ENCODE measurements around the gene LRP5. TPM values are rescaled to one million over a fixed set of nuclear protein-coding genes. Genes with fewer than 3 reads are reported as not detected.

The LRP5 gene
- total RNA-seq, 1 experiment from 2014 or later: 48.8 TPM

DNA sequence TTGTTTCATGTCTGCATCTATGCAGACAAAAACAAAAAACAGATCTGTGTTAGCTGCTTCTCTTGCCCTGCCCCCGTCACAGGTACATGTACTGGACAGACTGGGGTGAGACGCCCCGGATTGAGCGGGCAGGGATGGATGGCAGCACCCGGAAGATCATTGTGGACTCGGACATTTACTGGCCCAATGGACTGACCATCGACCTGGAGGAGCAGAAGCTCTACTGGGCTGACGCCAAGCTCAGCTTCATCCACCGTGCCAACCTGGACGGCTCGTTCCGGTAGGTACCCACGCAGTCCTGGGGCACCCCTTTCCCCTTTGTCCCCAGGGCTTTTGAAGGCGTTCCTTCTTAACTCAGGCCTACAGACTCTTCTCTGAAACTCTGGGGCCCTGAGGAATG, 45.2 kb downstream of the LRP5 start:
- CTCF ChIA-PET: interaction anchor here (0.8 kb wide), 1 partner anchor 32 kb away, joined by 4 read pairs; no protein-coding TSS in a partner anchor
- no peak for DNase-seq (ENCODE audit: low spot score)

DNA sequence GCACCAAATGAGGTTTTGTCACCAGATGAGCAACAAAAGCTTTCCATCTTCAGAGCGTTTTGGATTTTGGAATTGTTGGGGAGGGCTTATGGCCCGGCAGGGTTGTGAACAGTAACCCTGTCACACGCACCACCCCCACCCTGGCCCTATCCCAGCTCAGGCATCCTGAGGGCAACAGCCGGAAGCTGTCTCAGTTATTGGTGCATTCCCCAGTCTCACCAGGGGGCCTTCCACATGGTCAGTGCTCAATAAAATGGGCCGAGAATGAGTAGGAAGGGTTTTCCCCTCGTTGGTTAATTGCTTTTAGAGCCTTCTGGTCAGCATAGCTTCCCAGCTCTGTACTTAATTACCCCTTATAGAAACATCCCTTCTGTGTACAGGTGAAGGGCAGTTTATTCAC, 46.0 kb downstream of the LRP5 start:
- POLR2A ChIA-PET: no interaction called here
- no peak for ATAC-seq
- peaks cover 9% of the 10 kb centered on the region for H3K4me1 Mint-ChIP-seq
- TF ChIP-seq ZNF121 (CRISPR knock-in tag; IDR thresholded peaks at IDR 0.05) (no peak), JAZF1 (CRISPR knock-in tag; IDR thresholded peaks at IDR 0.05) (no peak), ZNF138 (CRISPR knock-in tag; conservative IDR thresholded peaks at IDR 0.05) (no peak)
- TF ChIP-seq, protein P1, sequence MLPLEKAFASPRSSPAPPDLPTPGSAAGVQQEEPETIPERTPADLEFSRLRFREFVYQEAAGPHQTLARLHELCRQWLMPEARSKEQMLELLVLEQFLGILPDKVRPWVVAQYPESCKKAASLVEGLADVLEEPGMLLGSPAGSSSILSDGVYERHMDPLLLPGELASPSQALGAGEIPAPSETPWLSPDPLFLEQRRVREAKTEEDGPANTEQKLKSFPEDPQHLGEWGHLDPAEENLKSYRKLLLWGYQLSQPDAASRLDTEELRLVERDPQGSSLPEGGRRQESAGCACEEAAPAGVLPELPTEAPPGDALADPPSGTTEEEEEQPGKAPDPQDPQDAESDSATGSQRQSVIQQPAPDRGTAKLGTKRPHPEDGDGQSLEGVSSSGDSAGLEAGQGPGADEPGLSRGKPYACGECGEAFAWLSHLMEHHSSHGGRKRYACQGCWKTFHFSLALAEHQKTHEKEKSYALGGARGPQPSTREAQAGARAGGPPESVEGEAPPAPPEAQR (CRISPR knock-in tag; IDR thresholded peaks at IDR 0.05): no peak
- TF ChIP-seq, protein P2, sequence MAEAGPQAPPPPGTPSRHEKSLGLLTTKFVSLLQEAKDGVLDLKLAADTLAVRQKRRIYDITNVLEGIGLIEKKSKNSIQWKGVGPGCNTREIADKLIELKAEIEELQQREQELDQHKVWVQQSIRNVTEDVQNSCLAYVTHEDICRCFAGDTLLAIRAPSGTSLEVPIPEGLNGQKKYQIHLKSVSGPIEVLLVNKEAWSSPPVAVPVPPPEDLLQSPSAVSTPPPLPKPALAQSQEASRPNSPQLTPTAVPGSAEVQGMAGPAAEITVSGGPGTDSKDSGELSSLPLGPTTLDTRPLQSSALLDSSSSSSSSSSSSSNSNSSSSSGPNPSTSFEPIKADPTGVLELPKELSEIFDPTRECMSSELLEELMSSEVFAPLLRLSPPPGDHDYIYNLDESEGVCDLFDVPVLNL (CRISPR knock-in tag; IDR thresholded peaks at IDR 0.05; ENCODE audit: borderline replicate concordance, low read depth): no peak
- H3K27me3 Mint-ChIP-seq (ENCODE audit: low read depth): no peaks in the 10 kb centered on the region
- H3K4me3 Mint-ChIP-seq: no peak overlapping the region
- no peak overlapping the region for H3K27ac Mint-ChIP-seq
- CTCF ChIA-PET: interaction anchor here (0.7 to 0.8 kb wide), 2 partner anchors 18 to 33 kb away, joined by 3 to 4 read pairs; no protein-coding TSS in a partner anchor
- peaks cover 8% of the 10 kb centered on the region for H3K9me3 Mint-ChIP-seq
- H3K36me3 Mint-ChIP-seq: peaks cover 47% of the 10 kb centered on the region
- no peak for DNase-seq (ENCODE audit: low spot score)

More for the DNA sequence above, 45.2 kb downstream of the LRP5 start:
- Mint-ChIP-seq H3K27ac (no peak overlapping the region), H3K4me3 (no peak overlapping the region), H3K27me3 (ENCODE audit: low read depth) (no peaks in the 10 kb centered on the region), H3K9me3 (peaks cover 8% of the 10 kb centered on the region), H3K36me3 (peaks cover 44% of the 10 kb centered on the region), H3K4me1 (peaks cover 9% of the 10 kb centered on the region)
- TF ChIP-seq FOXP1 (CRISPR knock-in tag; IDR thresholded peaks at IDR 0.05; ENCODE audit: borderline replicate concordance): no peak
- no peak for TF ChIP-seq ATF1 (CRISPR knock-in tag; IDR thresholded peaks at IDR 0.05)
- no peak for TF ChIP-seq MXD4 (CRISPR knock-in tag; IDR thresholded peaks at IDR 0.05; ENCODE audit: borderline replicate concordance)
- TF ChIP-seq ZNF317 (CRISPR knock-in tag; IDR thresholded peaks at IDR 0.05; ENCODE audit: borderline replicate concordance, low read depth): no peak
- TF ChIP-seq TEAD4 (CRISPR knock-in tag; IDR thresholded peaks at IDR 0.05): no peak
- TF ChIP-seq, protein P3, sequence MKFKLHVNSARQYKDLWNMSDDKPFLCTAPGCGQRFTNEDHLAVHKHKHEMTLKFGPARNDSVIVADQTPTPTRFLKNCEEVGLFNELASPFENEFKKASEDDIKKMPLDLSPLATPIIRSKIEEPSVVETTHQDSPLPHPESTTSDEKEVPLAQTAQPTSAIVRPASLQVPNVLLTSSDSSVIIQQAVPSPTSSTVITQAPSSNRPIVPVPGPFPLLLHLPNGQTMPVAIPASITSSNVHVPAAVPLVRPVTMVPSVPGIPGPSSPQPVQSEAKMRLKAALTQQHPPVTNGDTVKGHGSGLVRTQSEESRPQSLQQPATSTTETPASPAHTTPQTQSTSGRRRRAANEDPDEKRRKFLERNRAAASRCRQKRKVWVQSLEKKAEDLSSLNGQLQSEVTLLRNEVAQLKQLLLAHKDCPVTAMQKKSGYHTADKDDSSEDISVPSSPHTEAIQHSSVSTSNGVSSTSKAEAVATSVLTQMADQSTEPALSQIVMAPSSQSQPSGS (CRISPR knock-in tag; IDR thresholded peaks at IDR 0.05; ENCODE audit: borderline replicate concordance, low read depth): no peak
- no peak for ATAC-seq
- POLR2A ChIA-PET: no interaction called here

DNA sequence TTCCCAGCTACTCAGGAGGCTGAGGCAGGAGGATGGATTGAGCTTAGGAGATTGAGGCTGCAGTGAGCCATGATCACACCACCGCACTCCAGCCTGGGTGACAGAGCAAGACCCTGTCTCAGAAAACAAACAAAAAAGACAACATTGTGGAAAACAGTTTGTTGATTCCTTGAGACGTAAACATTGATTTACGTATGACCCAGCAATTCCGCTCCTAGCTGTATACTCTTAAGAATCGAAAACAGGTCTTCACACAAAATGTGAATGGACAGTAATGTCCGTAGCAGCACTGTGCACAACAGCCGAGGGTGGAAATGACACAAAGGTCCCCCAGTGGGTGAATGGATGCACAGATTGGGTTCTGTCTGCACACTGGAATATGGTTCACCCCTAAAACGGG, 49.3 kb downstream of the LRP5 start:
- H3K4me3 Mint-ChIP-seq: no peak overlapping the region
- ChIA-PET CTCF (no interaction called here), POLR2A (no interaction called here)
- ATAC-seq: no peak
- H3K4me1 Mint-ChIP-seq: no peaks in the 10 kb centered on the region
- H3K36me3 Mint-ChIP-seq: peaks cover 42% of the 10 kb centered on the region
- H3K9me3 Mint-ChIP-seq: peaks cover 8% of the 10 kb centered on the region
- no peaks in the 10 kb centered on the region for H3K27me3 Mint-ChIP-seq (ENCODE audit: low read depth)
- no peak for TF ChIP-seq KAT7 (CRISPR knock-in tag; IDR thresholded peaks at IDR 0.05; ENCODE audit: borderline replicate concordance)
- no peak for DNase-seq (ENCODE audit: low spot score)
- no peak overlapping the region for H3K27ac Mint-ChIP-seq

DNA sequence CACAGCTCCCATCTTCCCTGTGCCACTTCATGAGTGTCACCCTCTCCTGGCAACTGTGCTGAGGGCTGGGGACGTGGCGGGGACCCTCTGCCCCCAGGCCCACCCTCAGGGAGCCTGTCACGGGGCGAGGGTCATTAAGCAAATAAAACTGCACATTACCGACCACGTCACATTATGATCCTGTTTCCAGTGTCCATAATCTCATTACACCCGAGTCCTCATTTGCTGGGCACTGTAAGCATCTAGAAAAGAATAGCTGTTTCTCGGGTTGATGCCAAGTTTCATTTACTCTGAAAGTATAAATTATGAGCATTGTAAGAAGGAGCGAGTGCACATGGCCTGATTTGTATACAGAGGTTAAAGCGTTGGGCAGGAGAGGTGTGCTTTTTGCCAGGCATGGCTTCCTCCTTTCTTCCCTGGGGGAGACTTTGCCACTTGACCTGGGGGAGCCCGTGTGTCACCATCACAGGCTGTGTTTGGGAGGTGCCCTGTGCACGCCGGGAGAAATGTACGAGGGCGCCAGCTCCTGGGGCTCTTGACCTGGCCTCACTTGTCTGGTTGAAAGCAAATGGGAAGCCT, 50.5 kb downstream of the LRP5 start:
- Mint-ChIP-seq H3K4me3 (no peak overlapping the region), H3K27ac (no peak overlapping the region), H3K4me1 (no peaks in the 10 kb centered on the region), H3K9me3 (peaks cover 8% of the 10 kb centered on the region), H3K36me3 (peaks cover 35% of the 10 kb centered on the region), H3K27me3 (ENCODE audit: low read depth) (no peaks in the 10 kb centered on the region)
- ATAC-seq: no peak
- DNase-seq (ENCODE audit: low spot score): no peak
- CTCF ChIA-PET: interaction anchor here (0.5 to 2.0 kb wide), 3 partner anchors 18 to 334 kb away, joined by 3 to 6 read pairs (median 3); no protein-coding TSS in a partner anchor
- POLR2A ChIA-PET: no interaction called here
- TF ChIP-seq HMGA2 (CRISPR knock-in tag; IDR thresholded peaks at IDR 0.05) (no peak), TP53 (CRISPR knock-in tag; IDR thresholded peaks at IDR 0.05) (no peak), NR3C1 (CRISPR knock-in tag; conservative IDR thresholded peaks at IDR 0.05; ENCODE audit: low read depth) (no peak), FOXJ3 (CRISPR knock-in tag; IDR thresholded peaks at IDR 0.05; ENCODE audit: borderline replicate concordance) (no peak), ZNF423 (CRISPR knock-in tag; IDR thresholded peaks at IDR 0.05) (no peak), ETV6 (CRISPR knock-in tag; IDR thresholded peaks at IDR 0.05) (no peak)
- TF ChIP-seq, protein P4, sequence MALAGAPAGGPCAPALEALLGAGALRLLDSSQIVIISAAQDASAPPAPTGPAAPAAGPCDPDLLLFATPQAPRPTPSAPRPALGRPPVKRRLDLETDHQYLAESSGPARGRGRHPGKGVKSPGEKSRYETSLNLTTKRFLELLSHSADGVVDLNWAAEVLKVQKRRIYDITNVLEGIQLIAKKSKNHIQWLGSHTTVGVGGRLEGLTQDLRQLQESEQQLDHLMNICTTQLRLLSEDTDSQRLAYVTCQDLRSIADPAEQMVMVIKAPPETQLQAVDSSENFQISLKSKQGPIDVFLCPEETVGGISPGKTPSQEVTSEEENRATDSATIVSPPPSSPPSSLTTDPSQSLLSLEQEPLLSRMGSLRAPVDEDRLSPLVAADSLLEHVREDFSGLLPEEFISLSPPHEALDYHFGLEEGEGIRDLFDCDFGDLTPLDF (CRISPR knock-in tag; IDR thresholded peaks at IDR 0.05): no peak
- TF ChIP-seq, protein P3 (CRISPR knock-in tag; IDR thresholded peaks at IDR 0.05; ENCODE audit: borderline replicate concordance, low read depth): no peak
- TF ChIP-seq, protein P5, sequence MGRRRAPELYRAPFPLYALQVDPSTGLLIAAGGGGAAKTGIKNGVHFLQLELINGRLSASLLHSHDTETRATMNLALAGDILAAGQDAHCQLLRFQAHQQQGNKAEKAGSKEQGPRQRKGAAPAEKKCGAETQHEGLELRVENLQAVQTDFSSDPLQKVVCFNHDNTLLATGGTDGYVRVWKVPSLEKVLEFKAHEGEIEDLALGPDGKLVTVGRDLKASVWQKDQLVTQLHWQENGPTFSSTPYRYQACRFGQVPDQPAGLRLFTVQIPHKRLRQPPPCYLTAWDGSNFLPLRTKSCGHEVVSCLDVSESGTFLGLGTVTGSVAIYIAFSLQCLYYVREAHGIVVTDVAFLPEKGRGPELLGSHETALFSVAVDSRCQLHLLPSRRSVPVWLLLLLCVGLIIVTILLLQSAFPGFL (CRISPR knock-in tag; IDR thresholded peaks at IDR 0.05; ENCODE audit: borderline replicate concordance): no peak

Data from WTC11 (cell line).